Activated CD4-positive, CD25-positive, alpha-beta regulatory T cell treated with anti-CD3 and anti-CD28 coated beads, Interleukin-2, amount 50 U/mL, for 16 hours (primary cell): ENCODE data around the gene RNF220.

Experiments used
- DNase-seq: peaks from one replicate; pipeline ENCODE4 v3.0.0-alpha.2; 2020; ENCODE audit warnings: low read depth, low spot score

The RNF220 gene

GRCh38 chr1:44584167-44584566 lies 179.1 kb downstream of the RNF220 start:
- no peak for DNase-seq

GRCh38 chr1:44585315-44585920 lies 180.4 kb downstream of the RNF220 start:
- DNase-seq = no peak

- no peak for DNase-seq
These were observed 182.9 kb downstream of the RNF220 start for GRCh38 chr1:44587796-44588460.

- DNase-seq = no peak
These were observed 183.6 kb downstream of the RNF220 start for GRCh38 chr1:44588551-44589210.

- no peak for DNase-seq
These were observed 185.4 kb downstream of the RNF220 start for GRCh38 chr1:44590475-44590874.

- no peak for DNase-seq
These were observed 186.3 kb downstream of the RNF220 start for GRCh38 chr1:44591381-44591780.

GRCh38 chr1:44592208-44593145 lies 187.4 kb downstream of the RNF220 start:
- DNase-seq = no peak

- no peak for DNase-seq
These were observed 189.3 kb downstream of the RNF220 start for GRCh38 chr1:44594353-44594752.

GRCh38 chr1:44594871-44595735 lies 190.0 kb downstream of the RNF220 start:
- peak; percentile 61 for DNase-seq

- no peak for DNase-seq
These were observed 191.5 kb downstream of the RNF220 start for GRCh38 chr1:44596511-44596910.

- DNase-seq = no peak
These were observed 193.1 kb downstream of the RNF220 start for GRCh38 chr1:44598167-44598566.

GRCh38 chr1:44602634-44603628 lies 197.9 kb downstream of the RNF220 start:
- DNase-seq = no peak

- no peak for DNase-seq
These were observed 198.7 kb downstream of the RNF220 start for GRCh38 chr1:44603718-44604117.

GRCh38 chr1:44604157-44604955 lies 199.3 kb downstream of the RNF220 start:
- no peak for DNase-seq

- DNase-seq = no peak
These were observed 201.0 kb downstream of the RNF220 start for GRCh38 chr1:44605914-44606615.

GRCh38 chr1:44606701-44607281 lies 201.7 kb downstream of the RNF220 start:
- DNase-seq = no peak

GRCh38 chr1:44608141-44608540 lies 203.1 kb downstream of the RNF220 start:
- DNase-seq = no peak

- DNase-seq = no peak
These were observed 204.3 kb downstream of the RNF220 start for GRCh38 chr1:44609412-44609767.
